PFSK-1 (cell line): Measurements from ENCODE around the gene PRUNE1.

Source experiments
- FOXP2 ChIP-seq: optimal IDR thresholded peaks from 2 replicates; pipeline ENCODE3; 2011; ENCODE audit warnings: borderline replicate concordance, control low read depth, inconsistent platforms; ENCODE audit not compliant: insufficient read depth; ENCODE audit errors: extremely low read length, extremely low read depth
- POLR2AphosphoS5 ChIP-seq: IDR thresholded peaks from 2 replicates; pipeline ENCODE4 v1.6.1; 2012; ENCODE audit warnings: low read depth, mild to moderate bottlenecking, control low read depth, low read length, moderate library complexity
- REST ChIP-seq, 2 experiments: IDR thresholded peaks; 2 replicates each; pipeline versions ENCODE4 v1.6.1 to v1.8.0; 2011 to 2012; ENCODE audit warnings: low read depth in 2 of 2, low read length in 2 of 2, control low read depth in 1 of 2, inconsistent platforms in 1 of 2, mild to moderate bottlenecking in 1 of 2, moderate library complexity in 1 of 2; ENCODE audit not compliant: insufficient read depth in 1 of 2
- SIN3A ChIP-seq: IDR thresholded peaks from 2 replicates; pipeline ENCODE4 v1.6.1; 2012; ENCODE audit warnings: mild to moderate bottlenecking, low read length, moderate library complexity, borderline replicate concordance; ENCODE audit not compliant: insufficient read depth
- TAF1 ChIP-seq: IDR thresholded peaks from 2 replicates; pipeline ENCODE4 v1.6.1; 2012; ENCODE audit warnings: low read length, control low read depth, borderline replicate concordance; ENCODE audit not compliant: insufficient read depth

Gene PRUNE1

GRCh38 chr1:151055581-151055980, 47.3 kb downstream of the PRUNE1 start:
- TF ChIP-seq TAF1 (no peak), FOXP2 (no peak), POLR2AphosphoS5 (no peak), SIN3A (no peak), REST (IDR thresholded peaks at IDR 0.05; ENCODE audit: insufficient read depth in 1 of 2, low read depth in 2 of 2, low read length in 2 of 2) (no peak)

- TF ChIP-seq POLR2AphosphoS5, result peak; percentile 35; the same call in 1 of the 2 replicates
- no peak for TF ChIP-seq TAF1
These were observed 47.9 kb downstream of the PRUNE1 start for GRCh38 chr1:151056149-151056548.

- TF ChIP-seq POLR2AphosphoS5 (peak; percentile 36; the same call in 1 of the 2 replicates), FOXP2 (no peak)
These were observed 50.4 kb downstream of the PRUNE1 start for GRCh38 chr1:151058692-151059091.

- TF ChIP-seq REST (IDR thresholded peaks at IDR 0.05; ENCODE audit: insufficient read depth in 1 of 2, low read depth in 2 of 2, low read length in 2 of 2) (peak in 1 of 2 experiments; percentile 58; a peak in 1 of 4 replicates), FOXP2 (peak; percentile 92), TAF1 (peak; percentile 76; the same call in 1 of the 2 replicates), POLR2AphosphoS5 (peak; percentile 93), SIN3A (no peak; the same call in 1 of the 2 replicates)
These were observed 51.1 kb downstream of the PRUNE1 start, which contains the start of gene CDC42SE1 for GRCh38 chr1:151059109-151060006. TSS of gene CDC42SE1 (minus strand) at chr1:151059622. CDS start at chr1:151055730, 3,892 bp downstream.

GRCh38 chr1:151060007-151060656, 51.9 kb downstream of the PRUNE1 start, which contains the start of gene MLLT11:
TSS of gene MLLT11 (plus strand) at chr1:151060397. CDS start at chr1:151067225, 6,828 bp downstream.
- peak in 1 of 2 experiments; percentile 36; a peak in 1 of 4 replicates for TF ChIP-seq REST (IDR thresholded peaks at IDR 0.05; ENCODE audit: insufficient read depth in 1 of 2, low read depth in 2 of 2, low read length in 2 of 2)
- TF ChIP-seq TAF1, result peak; percentile 75; the same call in 1 of the 2 replicates
- peak; percentile 37; the same call in 1 of the 2 replicates for TF ChIP-seq POLR2AphosphoS5
- peak; percentile 57; the same call in 1 of the 2 replicates for TF ChIP-seq SIN3A
- no peak for TF ChIP-seq FOXP2
